ENCODE data around the gene FRMD4A. TPM values are rescaled to one million over a fixed set of nuclear protein-coding genes. Genes with fewer than 3 reads are reported as not detected.

FRMD4A gene
- total and polyA plus RNA-seq, 2 of the 4 experiments (the other 2 are of a cell fraction), result 30.3 to 68.8 TPM

GRCh38 chr10:13670311-13670710 lies 660.4 kb downstream of the FRMD4A start:
- Histone ChIP-seq H3K14ac (replicated peaks; ENCODE audit: low read depth, low read length) (no peak overlapping the region), H3K27ac (ENCODE audit: insufficient read depth, low read length) (no peak overlapping the region), H3K4me2 (ENCODE audit: low read depth, low read length) (no peak overlapping the region), H4K91ac (ENCODE audit: insufficient read depth, low read depth, low read length) (no peak overlapping the region), H2BK120ac (ENCODE audit: low read depth, low read length) (no peak overlapping the region), H3K18ac (ENCODE audit: low read depth, low read length) (no peak overlapping the region), H2AK9ac (replicated peaks; ENCODE audit: low read depth, low read length, poor library complexity) (no peak overlapping the region), H2BK15ac (ENCODE audit: low read depth, low read length) (no peak overlapping the region), H2BK20ac (ENCODE audit: low read depth, low read length) (no peak overlapping the region), H3K4me3 (ENCODE audit: insufficient read depth, low read depth, low read length) (no peak overlapping the region), H4K8ac (ENCODE audit: low read depth in 2 of 2, low read length in 2 of 2) (no peak overlapping the region), H3K23ac (ENCODE audit: low read depth, low read length) (no peak overlapping the region), H3K9me1 (ENCODE audit: insufficient read depth, low read length) (peaks cover 18% of the 10 kb centered on the region), H2BK5ac (ENCODE audit: low read depth, low read length, poor library complexity, severe bottlenecking) (no peak overlapping the region), H3K9ac (ENCODE audit: low read depth, low read length) (no peak overlapping the region), H3K4ac (ENCODE audit: low read depth, low read length) (no peak overlapping the region), H3K9me3 (ENCODE audit: control insufficient read depth, insufficient read depth, low read length) (no peaks in the 10 kb centered on the region), H2AK5ac (ENCODE audit: low read depth, low read length) (no peak overlapping the region), H3K27me3 (ENCODE audit: control insufficient read depth, insufficient read depth, low read length) (no peaks in the 10 kb centered on the region), H3K79me1 (ENCODE audit: low read depth in 1 of 2, low read length in 2 of 2) (peaks cover 23 to 74% of the 10 kb centered on the region in 2 experiments), H3K56ac (ENCODE audit: extremely low read depth, insufficient read depth, low read length) (no peak overlapping the region), H2AFZ (replicated peaks; ENCODE audit: low read length, poor library complexity) (no peak overlapping the region), H3K4me1 (ENCODE audit: control insufficient read depth, insufficient read depth, low read length) (peaks cover 8% of the 10 kb centered on the region; the same call in 1 of the 2 replicates), H3K36me3 (ENCODE audit: control insufficient read depth, insufficient read depth, low read length) (peaks cover 58% of the 10 kb centered on the region), H4K20me1 (ENCODE audit: insufficient read depth, low read length) (peaks cover 3% of the 10 kb centered on the region; the same call in 1 of the 2 replicates), H4K5ac (ENCODE audit: low read depth, low read length) (no peak overlapping the region)
- intact Hi-C loops (cut with micrococcal nuclease), result no loop called here
- CTCF ChIA-PET, result no interaction called here
- 100% methylated on average over 1 of the region's 10 CpGs; no CpG with 5 or more reads in 1 of the 2 experiments for WGBS, 2 experiments (ENCODE audit: extremely low coverage in 2 of 2, insufficient read length in 1 of 2)
- no peak for TF ChIP-seq MAZ (IDR thresholded peaks at IDR 0.05; ENCODE audit: borderline replicate concordance, low read depth, low read length)
- no peak for TF ChIP-seq POLR2A (IDR thresholded peaks at IDR 0.05; ENCODE audit: low read depth, low read length)
- TF ChIP-seq ELK1 (IDR thresholded peaks at IDR 0.05; ENCODE audit: borderline replicate concordance, low read depth, low read length), result no peak
- TF ChIP-seq, protein P1, sequence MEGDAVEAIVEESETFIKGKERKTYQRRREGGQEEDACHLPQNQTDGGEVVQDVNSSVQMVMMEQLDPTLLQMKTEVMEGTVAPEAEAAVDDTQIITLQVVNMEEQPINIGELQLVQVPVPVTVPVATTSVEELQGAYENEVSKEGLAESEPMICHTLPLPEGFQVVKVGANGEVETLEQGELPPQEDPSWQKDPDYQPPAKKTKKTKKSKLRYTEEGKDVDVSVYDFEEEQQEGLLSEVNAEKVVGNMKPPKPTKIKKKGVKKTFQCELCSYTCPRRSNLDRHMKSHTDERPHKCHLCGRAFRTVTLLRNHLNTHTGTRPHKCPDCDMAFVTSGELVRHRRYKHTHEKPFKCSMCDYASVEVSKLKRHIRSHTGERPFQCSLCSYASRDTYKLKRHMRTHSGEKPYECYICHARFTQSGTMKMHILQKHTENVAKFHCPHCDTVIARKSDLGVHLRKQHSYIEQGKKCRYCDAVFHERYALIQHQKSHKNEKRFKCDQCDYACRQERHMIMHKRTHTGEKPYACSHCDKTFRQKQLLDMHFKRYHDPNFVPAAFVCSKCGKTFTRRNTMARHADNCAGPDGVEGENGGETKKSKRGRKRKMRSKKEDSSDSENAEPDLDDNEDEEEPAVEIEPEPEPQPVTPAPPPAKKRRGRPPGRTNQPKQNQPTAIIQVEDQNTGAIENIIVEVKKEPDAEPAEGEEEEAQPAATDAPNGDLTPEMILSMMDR (conservative IDR thresholded peaks at IDR 0.05; ENCODE audit: low read depth, low read length), result no peak
- TF ChIP-seq RCOR1 (IDR thresholded peaks at IDR 0.05; ENCODE audit: insufficient replicate concordance, low read length), result no peak
- TF ChIP-seq CHD1 (IDR thresholded peaks at IDR 0.05; ENCODE audit: low read depth, low read length), result no peak
- no peak for TF ChIP-seq RAD21 (IDR thresholded peaks at IDR 0.05; ENCODE audit: low read length)
- no peak for TF ChIP-seq MAFK (IDR thresholded peaks at IDR 0.05; ENCODE audit: low read depth, low read length)
- no peak for TF ChIP-seq FOS (IDR thresholded peaks at IDR 0.05; ENCODE audit: low read depth, low read length)
- TF ChIP-seq, protein P2, sequence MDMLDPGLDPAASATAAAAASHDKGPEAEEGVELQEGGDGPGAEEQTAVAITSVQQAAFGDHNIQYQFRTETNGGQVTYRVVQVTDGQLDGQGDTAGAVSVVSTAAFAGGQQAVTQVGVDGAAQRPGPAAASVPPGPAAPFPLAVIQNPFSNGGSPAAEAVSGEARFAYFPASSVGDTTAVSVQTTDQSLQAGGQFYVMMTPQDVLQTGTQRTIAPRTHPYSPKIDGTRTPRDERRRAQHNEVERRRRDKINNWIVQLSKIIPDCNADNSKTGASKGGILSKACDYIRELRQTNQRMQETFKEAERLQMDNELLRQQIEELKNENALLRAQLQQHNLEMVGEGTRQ (IDR thresholded peaks at IDR 0.05; ENCODE audit: low read depth, low read length), result no peak
- no peak for TF ChIP-seq RFX5 (IDR thresholded peaks at IDR 0.05; ENCODE audit: low read depth, low read length)
- no peak for TF ChIP-seq MXI1 (IDR thresholded peaks at IDR 0.05; ENCODE audit: borderline replicate concordance, low read depth, low read length)
- no peak for TF ChIP-seq SMC3 (IDR thresholded peaks at IDR 0.05; ENCODE audit: low read depth, low read length)
- no peak for TF ChIP-seq NFE2L2 (IDR thresholded peaks at IDR 0.05; ENCODE audit: low read depth, low read length)
- no peak for TF ChIP-seq CEBPB (IDR thresholded peaks at IDR 0.05; ENCODE audit: low read depth, low read length)
- no peak for TF ChIP-seq BHLHE40 (IDR thresholded peaks at IDR 0.05; ENCODE audit: low read depth, low read length)
- dilution Hi-C loops (cut with HindIII; ENCODE audit: low sequenced_read_pairs, unreplicated experiment), result no loop called here
- in situ Hi-C loops (cut with MboI; ENCODE audit: low sequenced_read_pairs), result loop anchor here (25.0 kb wide), 1 partner anchor 417 kb away; no protein-coding TSS in a partner anchor
- BruUV-seq (replicated peaks), result no TSS peak
- ATAC-seq (ENCODE audit: low read depth) (no peak), DNase-seq (no peak)
- POLR2A ChIA-PET (ENCODE audit: unreplicated experiment), result no interaction called here

All from IMR-90 (cell line).